ENCODE measurements around the gene CCDC9.

DNA sequence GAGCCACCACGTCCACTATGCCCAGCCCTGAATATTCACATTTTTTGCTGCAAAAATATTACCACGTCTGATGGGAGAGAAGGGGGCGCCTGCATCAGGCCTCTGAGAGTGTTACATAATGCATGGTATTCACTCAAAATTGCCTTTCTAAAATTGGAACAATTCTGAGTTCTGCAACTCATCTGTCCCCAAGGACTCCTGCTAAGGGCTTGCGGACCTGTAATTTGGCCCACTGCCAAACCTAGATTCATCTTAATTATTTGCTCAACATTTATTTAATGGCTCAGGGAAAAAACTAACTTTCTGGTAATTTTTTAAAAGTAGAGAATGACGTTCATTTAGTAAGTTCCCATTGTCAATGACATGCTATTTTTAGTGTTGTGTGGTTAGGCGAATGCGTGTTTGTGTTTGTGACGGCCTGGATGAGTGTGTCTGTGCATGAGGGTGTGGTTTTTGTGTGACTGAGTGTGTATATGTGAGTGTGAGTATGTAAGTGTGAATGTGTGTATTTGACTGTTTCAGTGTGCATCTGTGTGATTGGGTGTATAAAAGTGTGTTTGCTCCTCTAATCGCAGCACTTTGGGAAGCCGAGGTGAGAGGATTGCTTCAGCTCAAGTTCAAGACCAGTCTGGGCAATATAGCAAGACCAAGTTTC lies 27.2 kb downstream of the CCDC9 start:
- TF ChIP-seq, protein P1, sequence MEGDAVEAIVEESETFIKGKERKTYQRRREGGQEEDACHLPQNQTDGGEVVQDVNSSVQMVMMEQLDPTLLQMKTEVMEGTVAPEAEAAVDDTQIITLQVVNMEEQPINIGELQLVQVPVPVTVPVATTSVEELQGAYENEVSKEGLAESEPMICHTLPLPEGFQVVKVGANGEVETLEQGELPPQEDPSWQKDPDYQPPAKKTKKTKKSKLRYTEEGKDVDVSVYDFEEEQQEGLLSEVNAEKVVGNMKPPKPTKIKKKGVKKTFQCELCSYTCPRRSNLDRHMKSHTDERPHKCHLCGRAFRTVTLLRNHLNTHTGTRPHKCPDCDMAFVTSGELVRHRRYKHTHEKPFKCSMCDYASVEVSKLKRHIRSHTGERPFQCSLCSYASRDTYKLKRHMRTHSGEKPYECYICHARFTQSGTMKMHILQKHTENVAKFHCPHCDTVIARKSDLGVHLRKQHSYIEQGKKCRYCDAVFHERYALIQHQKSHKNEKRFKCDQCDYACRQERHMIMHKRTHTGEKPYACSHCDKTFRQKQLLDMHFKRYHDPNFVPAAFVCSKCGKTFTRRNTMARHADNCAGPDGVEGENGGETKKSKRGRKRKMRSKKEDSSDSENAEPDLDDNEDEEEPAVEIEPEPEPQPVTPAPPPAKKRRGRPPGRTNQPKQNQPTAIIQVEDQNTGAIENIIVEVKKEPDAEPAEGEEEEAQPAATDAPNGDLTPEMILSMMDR (conservative IDR thresholded peaks at IDR 0.05 in 1 of 2, IDR thresholded peaks at IDR 0.05 in 1 of 2; ENCODE audit: extremely low read depth in 1 of 2, insufficient read depth in 1 of 2, low read depth in 1 of 2, low read length in 2 of 2): no peak
- TF ChIP-seq EZH2 (IDR thresholded peaks at IDR 0.05; ENCODE audit: borderline replicate concordance, low read length): no peak

Measured in mammary epithelial cell (primary cell).